HepG2 (cell line): ENCODE data around the gene SDCCAG8.

ENCODE experiments used
- CC2D1A ChIP-seq: sonication (generic); formaldehyde crosslinking; IDR thresholded peaks from 2 replicates; pipeline ENCODE4 v1.8.1; 2023; ENCODE audit warnings: mild to moderate bottlenecking, missing genetic modification reagents
- CENPT ChIP-seq: sonication (generic); formaldehyde crosslinking; IDR thresholded peaks from 2 replicates; pipeline ENCODE4 v1.8.0; 2022; ENCODE audit warnings: low read depth, mild to moderate bottlenecking, moderate library complexity, missing genetic modification reagents
- CTCF ChIP-seq: sonication (generic); formaldehyde crosslinking; IDR thresholded peaks from 2 replicates; pipeline ENCODE4 v1.5.0; 2020; ENCODE audit warnings: mild to moderate bottlenecking, missing genetic modification reagents, moderate library complexity
- FOXJ3 ChIP-seq: sonication (generic); formaldehyde crosslinking; IDR thresholded peaks from 2 replicates; pipeline ENCODE4 v1.4.0; 2020; ENCODE audit warnings: missing genetic modification reagents, mild to moderate bottlenecking, borderline replicate concordance
- HES4 ChIP-seq: sonication (generic); formaldehyde crosslinking; IDR thresholded peaks from 2 replicates; pipeline ENCODE4 v1.9.0; 2021; ENCODE audit warnings: mild to moderate bottlenecking, missing genetic modification reagents, borderline replicate concordance
- IRF2 ChIP-seq: IDR thresholded peaks from 2 replicates; pipeline ENCODE4 v1.6.1; 2018; ENCODE audit warnings: missing genetic modification reagents, missing compliant biosample characterization
- MAX ChIP-seq: IDR thresholded peaks from 2 replicates; pipeline ENCODE4 v1.6.1; 2012; ENCODE audit warnings: inconsistent platforms
- MYC ChIP-seq: sonication (generic); formaldehyde crosslinking; IDR thresholded peaks from 2 replicates; pipeline ENCODE4 v1.9.0; 2021; ENCODE audit warnings: missing genetic modification reagents, borderline replicate concordance
- PAF1 ChIP-seq: IDR thresholded peaks from 2 replicates; pipeline ENCODE4 v1.6.1; 2016; ENCODE audit warnings: missing genetic modification reagents, missing compliant biosample characterization
- RAD21 ChIP-seq: fragments of 450-650 bp; formaldehyde crosslinking; IDR thresholded peaks from 2 replicates; pipeline ENCODE4 v1.5.0; 2020; ENCODE audit warnings: mild to moderate bottlenecking
- SSRP1 ChIP-seq: IDR thresholded peaks from 2 replicates; pipeline ENCODE4 v1.6.1; 2016; ENCODE audit warnings: control low read depth
- TBP ChIP-seq: sonication (generic); formaldehyde crosslinking; IDR thresholded peaks from 2 replicates; pipeline ENCODE4 v1.5.0; 2020; ENCODE audit warnings: missing genetic modification reagents
- ZNF572 ChIP-seq: sonication (generic); formaldehyde crosslinking; IDR thresholded peaks from 2 replicates; pipeline ENCODE4 v1.5.1; 2020; ENCODE audit warnings: mild to moderate bottlenecking, missing genetic modification reagents

GRCh38 chr1:243465081-243465480 is 209.2 kb downstream of the SDCCAG8 start:
- TF ChIP-seq RAD21 (CRISPR knock-in tag) (no peak), CTCF (CRISPR knock-in tag) (no peak), MAX (no peak), CC2D1A (no peak), MYC (CRISPR knock-in tag) (no peak), IRF2 (CRISPR knock-in tag) (no peak), HES4 (CRISPR knock-in tag) (no peak), TBP (no peak), ZNF572 (CRISPR knock-in tag) (no peak), SSRP1 (no peak), CENPT (CRISPR knock-in tag) (no peak), PAF1 (no peak), FOXJ3 (no peak)
